ENCODE results near the gene C6orf163.
A peak's percentile ranks its signal among the peaks of the same experiment; 100 is the strongest.

The C6orf163 gene

GRCh38 chr6:87357479-87358196 is 13.0 kb downstream of the C6orf163 start:
- no peak for DNase-seq

DNA sequence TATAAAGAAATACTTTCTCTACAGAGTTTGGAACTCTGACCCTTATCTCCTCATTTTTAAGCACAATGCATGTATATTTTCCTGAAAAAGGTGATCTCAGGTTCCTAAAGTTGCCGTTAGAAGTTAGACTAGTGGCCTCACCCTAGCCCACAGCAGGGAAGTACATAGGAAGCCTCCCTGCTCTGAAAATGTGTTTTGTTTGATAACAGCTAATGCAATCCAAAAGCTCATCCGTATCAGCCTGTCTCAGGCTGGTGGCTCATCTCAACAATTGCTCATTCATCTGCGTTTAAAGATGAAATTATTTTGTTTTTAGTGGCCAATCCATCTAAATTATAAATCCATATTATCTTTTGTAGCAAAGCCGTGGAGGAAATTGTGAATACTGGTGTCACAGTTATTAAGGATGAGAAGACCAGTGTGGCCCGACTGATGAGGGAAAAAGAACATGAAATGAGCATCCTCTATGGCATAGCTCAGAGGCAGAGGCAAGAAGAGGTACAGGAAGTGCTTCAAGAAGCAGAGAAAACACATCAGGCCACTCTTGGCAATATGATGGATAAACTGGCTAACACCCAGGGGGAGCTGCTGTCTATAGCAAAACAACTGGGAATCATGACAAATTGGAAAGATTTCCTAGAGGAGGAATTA is 20.1 kb downstream of the C6orf163 start:
- peak; percentile 92 for DNase-seq

DNA sequence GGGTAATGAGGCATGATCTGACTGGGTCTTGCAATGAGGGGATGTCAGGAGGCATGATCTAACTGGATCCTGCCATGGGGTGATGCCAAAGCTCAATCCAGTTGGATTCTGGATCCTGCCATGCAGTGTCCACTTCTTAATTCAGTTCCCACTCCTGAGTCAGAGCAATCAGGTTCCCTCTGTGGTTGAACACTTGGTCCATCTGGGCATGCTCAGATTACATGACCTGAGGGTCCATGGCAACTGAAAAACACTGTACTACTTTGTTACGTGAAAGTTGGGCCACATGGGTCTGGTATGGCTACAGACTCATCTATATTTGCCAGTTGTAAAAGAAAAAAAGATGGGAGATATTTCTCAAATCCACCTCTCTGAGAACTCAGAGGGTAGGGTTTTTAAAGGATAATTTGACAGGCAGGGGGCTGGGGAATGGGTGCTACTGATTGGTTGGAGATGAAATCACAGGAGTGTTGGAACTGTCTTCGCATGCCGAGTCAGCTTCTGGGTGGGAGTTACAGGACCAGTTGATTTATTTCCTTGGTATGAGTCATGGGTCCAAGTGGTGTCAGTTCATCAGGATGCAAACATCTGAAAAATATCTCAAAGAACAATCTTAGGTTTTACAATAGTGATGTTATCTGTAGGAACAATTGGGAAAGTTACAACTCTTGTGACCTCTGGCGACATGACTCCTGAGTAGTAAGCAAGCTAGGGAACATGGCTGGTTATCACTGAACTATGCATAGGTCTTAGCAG is 21.6 kb downstream of the C6orf163 start:
- DNase-seq = no peak

- DNase-seq = no peak
Measured at GRCh38 chr6:87366899-87367298, 22.3 kb downstream of the C6orf163 start.

- no peak for DNase-seq
Measured at GRCh38 chr6:87373377-87373776, 28.8 kb downstream of the C6orf163 start.

DNA sequence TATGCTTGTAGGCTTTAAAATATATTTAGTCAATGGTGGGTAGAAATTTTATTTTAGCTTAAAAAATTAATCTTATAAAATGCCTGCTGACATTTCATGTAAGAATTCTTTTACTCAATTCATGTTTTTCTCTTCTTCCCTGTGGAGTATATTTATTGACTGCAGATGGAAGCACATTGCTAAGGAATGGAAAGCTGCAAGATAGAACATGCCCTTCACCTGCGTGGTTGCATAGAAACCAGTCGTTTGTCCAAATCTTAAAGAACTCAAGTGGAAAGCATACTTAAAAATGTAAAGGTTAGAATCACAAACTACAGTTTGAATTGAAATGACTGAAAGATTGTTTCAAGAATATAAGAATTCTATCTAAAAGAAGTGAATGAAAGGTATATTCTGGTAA is 30.7 kb downstream of the C6orf163 start:
- DNase-seq = no peak

- DNase-seq = no peak
Measured at GRCh38 chr6:87376643-87377042, 32.0 kb downstream of the C6orf163 start.

- no peak for DNase-seq
Measured at GRCh38 chr6:87378947-87379346, 34.3 kb downstream of the C6orf163 start.

- no peak for DNase-seq
Measured at GRCh38 chr6:87382861-87383260, 38.2 kb downstream of the C6orf163 start.

- no peak for DNase-seq
Measured at GRCh38 chr6:87384038-87384437, 39.4 kb downstream of the C6orf163 start.

- peak; percentile 17 for DNase-seq
Measured at GRCh38 chr6:87384449-87384848, 39.8 kb downstream of the C6orf163 start.

- DNase-seq = peak; percentile 80
Measured at GRCh38 chr6:87391334-87391733, 46.7 kb downstream of the C6orf163 start.

GRCh38 chr6:87393026-87393622 is 48.5 kb downstream of the C6orf163 start:
- peak; percentile 86 for DNase-seq

- no peak for DNase-seq
Measured at GRCh38 chr6:87395431-87395830, 50.8 kb downstream of the C6orf163 start.

- peak; percentile 79 for DNase-seq
Measured at GRCh38 chr6:87396595-87397392, 52.2 kb downstream of the C6orf163 start.

DNA sequence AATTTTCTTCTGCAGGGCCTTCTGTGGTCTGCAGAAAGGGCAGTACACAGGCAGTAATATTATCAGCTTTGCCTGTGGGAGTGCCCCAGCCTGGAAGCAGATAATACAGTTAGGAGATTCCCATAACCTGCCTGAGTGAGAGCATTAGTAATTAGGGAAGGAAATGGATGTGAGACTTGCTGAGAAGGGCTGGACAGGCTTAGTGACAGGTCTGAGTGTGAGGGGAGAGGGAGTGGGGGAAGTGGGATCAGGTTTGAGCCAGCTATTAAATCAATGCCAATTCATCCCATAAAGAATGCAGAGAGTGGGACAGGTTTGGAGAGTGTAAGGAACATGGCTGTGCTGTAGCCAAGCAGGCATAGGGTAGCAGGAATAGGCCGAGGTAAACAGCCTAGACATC is 53.0 kb downstream of the C6orf163 start:
- DNase-seq = no peak

GRCh38 chr6:87401832-87402231 is 57.2 kb downstream of the C6orf163 start:
- no peak for DNase-seq

DNA sequence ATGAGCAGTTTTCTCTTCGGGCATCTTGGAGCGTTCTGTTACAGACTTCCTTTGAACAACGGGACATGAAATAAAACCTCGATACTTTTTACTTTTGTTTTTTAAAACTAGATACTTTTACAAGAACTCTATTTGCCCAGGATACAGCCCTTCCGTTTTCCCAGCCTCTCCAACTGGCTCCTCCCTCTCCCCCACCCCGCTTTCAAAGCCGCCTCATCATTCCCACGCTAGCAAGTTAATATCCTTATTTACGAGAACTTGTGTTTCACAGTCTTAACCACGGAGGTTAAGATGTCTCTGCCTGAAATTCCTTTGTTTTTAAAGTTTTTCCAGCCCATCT is 62.9 kb downstream of the C6orf163 start:
- DNase-seq = peak; percentile 81

DNA sequence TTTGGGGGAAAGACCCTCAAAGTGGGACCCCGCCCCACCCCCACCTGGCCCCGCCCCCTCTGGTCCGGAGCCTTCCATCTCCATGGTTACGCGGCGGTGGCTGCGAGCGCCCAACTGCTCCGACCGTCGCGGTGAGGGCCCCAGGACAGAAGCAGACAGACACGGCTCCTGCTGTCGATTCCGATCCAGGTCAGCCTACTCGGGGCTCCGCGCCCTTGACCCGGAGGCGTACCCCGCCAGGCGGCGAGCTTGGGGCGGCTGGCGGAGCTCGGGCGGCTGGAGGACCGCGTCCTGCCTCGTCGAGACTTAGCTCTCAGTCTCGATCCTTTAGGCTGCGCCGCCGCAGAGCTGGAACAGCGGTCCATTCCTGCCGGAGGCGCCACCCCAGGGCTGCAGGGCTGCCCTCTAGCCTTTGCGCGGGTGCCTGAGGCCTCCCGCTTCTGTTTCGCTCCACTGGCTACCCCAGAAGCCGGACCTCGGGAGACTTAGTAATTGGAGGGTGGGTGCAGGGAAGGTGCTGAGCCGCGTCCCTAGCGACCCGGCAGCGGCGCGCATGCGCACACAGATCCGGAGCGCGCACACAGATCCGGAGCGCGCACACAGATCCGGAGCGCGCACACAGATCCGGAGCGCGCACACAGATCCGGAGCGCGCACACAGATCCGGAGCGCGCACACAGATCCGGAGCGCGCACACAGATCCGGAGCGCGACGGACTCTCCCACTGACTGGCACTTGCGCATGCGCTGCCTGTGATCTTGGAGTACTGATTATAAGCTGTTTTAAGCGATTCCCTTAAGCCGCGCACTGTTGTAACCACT is 63.5 kb downstream of the C6orf163 start, which contains the start of gene CFAP206:
TSS of gene CFAP206 (plus strand) at position 72 of the 820 bp plus-strand sequence. CDS start 1,868 bp downstream, outside the sequence.
- DNase-seq = peak; percentile 95

DNA sequence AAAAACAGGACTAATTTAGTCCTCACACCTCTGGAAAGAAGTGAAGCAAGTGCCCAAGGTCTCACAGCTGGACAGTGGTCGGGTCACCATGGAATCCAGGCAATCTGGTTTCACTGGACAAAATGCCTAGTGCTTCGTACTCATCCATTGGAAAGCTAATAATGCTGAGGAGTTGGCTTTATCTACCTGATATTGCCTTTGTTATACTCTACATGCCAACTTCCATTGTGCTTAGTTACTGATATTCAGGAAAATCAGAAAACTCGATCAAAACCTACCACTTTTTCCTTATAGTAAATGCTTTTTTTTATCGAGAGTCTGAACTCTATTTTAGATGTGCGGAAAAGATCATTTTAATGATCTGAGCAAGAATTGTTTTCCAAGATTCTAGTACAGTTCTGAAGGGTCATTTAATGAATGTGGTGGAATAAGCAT is 64.1 kb downstream of the C6orf163 start:
- no peak for DNase-seq
